NCI-H2196 (cell line): ENCODE measurements around the gene FAM53A.
A peak's percentile ranks its signal among the peaks of the same experiment; 100 is the strongest.
"Not testable (repeated sequence)": the region's sequence is repeated elsewhere in the genome, so short reads cannot be mapped to it uniquely, and the experiment has no call there.

Experiments
- DNase-seq: peaks from one replicate; lab custom pipeline; 2025; ENCODE audit not compliant: unreplicated experiment; lab: John Stamatoyannopoulos, UW

The FAM53A gene

DNA sequence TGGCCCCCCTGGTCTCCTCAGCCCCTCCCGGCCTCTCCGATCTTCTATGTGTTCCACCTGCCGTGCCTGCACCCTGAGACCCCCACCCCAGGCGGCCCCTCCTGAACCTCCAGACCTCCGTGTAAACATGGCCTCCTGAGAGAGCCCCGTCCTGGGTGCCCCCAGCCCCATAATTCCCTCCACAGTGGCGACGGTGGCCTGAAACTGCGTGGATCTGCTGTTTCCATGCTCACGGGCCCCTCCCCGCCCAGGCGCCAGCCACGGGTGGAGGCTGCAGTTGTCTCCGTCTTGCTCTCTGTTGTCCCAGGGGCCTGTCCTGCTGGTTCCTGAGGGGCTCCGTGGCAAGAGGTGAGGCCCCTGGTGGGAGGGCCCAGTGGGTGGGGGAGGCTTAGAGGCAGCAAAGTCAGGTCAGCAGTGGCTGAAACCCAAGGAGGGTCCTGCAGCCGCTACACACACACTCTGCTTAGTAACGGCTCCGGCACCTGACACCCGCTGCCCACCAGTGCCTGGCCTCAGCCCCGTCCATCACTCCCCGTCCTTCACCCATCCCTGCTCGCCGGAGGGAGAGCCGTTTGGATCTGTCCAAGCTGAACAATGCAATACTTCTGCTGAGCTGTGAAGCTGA lies 75.8 kb downstream of the FAM53A start:
- DNase-seq: no peak

DNA sequence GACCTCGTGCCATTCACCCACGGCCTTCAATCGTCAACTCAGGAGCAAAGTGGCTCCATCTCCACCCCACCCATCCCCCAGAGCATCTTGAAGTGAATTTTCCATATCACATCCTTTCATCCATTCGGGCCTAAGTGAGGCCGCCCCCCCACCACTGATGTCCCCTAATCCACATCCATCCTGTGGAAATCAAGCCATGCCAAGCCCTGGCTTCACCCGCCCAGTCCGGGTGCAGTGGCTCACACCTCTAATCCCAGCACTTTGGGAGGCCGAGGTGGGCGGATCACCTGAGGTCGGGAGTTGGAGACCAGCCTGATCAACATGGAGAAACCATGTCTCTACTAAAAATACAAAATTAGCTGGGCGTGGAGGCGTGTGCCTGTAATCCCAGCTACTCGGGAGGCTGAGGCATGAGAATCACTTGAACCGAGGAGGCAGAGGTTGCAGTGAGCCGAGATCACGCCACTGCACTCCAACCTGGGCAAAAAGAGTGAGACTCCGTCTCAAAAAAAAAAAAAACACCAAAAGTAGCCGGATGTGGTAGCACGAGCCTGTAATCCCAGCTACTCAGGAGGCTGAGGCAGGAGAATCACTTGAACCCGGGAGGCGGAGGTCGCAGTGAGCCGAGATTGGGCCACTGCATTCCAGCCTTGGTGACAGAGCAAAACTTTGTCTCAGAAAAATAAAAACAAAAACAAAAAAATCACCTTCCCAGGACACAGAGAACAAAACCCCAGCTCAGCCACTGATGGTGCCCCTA lies 76.5 kb downstream of the FAM53A start:
- DNase-seq: not testable (repeated sequence)

DNA sequence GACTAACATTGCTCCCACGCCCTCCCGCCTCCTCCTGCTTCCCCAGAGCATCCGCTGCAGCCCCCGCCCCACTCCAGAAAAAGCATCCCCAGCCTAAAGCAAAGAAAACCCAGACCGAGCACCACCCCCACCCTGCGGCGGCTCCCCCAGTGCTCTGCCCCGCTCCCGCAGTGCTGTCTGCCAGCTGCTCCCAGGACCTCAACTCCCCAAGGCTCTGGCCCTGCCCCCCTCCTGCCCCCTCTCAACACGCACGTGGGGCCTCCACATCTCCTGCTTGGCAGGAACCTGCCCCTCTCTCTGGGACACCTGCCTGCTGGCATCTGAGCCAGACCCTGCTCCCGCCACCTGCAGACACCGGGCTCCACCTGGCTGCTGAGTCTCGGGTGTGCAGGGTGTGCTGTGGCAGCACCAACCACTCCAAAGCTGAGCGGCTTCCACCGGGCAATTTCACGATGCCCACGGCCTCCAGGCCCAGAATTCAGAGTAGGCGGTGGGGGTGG lies 79.4 kb downstream of the FAM53A start:
- DNase-seq: peak; percentile 63

DNA sequence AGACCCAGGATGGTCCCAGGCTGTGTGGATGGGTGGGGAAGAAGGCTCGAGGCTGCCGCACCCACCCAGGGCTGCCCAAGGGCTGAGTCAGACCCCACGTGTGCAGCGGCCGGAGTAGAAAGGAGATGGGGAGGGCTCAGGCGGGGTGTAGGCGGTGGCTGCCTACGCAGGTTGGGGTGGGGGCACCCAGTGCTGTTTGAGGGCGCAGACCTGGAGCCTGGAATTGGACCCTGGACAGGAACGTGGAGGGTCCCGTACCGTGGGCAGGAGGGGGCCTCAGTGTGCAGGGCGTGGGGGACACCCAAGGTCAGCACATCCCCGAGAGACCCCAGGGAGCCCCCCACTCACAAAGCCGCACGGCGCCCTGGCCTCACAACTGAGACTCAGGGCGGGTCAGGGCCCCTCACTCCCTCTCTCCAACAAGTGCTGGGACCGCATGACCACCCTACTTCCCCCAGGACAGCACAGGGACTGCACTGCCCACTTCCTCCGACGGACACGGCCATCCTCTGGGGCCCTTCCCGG lies 79.9 kb downstream of the FAM53A start:
- DNase-seq: no peak

DNA sequence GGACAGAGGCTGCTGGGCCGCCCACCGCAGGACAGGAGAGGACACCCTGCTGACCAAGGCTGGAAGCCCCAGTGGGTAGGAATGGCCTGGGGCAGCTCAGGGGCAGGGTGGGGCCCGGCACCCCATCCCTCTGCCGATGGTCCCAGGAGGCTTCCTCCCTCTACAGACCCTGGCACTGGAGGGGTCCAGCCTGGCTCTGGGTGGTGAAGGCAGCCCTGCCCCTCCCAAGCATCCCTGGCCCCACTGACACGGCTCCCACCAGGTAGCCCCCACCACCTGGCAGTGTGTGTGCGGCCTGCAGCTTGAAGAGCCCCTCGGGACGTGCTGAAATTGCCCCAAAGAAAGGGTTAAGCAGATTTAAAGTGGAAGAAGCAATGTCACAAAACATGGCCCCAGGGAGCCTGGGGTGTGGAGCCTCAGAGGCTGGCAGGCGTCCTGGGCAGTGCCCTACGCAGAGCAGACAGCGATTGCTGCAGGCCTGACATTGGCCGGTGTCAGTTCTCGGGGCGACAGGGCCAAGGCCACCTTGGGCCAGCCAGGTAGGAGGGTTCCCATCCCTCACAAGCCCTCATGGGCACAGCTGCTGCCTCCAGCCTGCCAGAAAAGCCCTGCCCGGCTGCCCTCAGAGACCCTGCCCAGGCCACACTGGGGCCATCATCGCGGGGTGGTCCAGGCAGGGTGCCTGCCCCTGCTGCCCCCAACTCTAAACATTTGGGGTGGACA lies 80.5 kb downstream of the FAM53A start:
- DNase-seq: no peak

DNA sequence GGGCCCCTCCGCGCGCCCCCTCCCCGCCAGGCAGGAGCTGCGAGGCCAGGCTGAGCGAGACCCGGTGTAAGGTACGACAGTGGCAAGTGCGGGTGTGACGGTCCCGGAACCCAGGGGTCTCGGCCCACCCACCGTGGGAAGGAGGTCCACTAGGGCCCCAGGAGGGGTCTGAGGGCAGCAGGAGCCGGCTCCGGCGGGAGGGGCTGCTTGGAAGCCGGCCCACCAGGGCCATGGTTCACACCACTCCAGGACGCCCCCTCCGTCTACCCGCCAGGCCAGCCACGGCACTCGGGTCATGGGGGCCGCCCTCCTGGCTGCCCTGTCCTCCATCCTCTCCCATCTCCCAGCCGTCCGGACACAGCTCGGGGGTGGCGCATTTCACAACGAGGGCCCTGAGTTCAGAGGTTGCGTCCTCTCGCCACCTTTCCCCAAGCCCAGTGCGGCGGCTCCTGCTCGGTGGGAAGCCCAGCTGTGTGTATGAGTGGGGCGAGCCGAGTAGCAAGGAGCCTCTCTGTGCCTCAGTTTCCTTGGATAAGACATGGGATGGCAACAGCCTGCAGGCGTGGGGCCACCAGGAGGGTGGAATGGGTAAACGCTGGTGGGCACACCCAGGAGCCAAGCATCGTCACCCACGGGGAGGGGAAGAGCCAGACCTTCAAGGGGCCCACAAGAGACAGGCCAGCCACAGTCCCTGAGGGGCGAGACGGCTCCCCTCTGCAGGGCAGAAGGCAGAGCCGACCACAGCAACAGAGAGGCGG lies 81.3 kb downstream of the FAM53A start:
- DNase-seq: no peak

DNA sequence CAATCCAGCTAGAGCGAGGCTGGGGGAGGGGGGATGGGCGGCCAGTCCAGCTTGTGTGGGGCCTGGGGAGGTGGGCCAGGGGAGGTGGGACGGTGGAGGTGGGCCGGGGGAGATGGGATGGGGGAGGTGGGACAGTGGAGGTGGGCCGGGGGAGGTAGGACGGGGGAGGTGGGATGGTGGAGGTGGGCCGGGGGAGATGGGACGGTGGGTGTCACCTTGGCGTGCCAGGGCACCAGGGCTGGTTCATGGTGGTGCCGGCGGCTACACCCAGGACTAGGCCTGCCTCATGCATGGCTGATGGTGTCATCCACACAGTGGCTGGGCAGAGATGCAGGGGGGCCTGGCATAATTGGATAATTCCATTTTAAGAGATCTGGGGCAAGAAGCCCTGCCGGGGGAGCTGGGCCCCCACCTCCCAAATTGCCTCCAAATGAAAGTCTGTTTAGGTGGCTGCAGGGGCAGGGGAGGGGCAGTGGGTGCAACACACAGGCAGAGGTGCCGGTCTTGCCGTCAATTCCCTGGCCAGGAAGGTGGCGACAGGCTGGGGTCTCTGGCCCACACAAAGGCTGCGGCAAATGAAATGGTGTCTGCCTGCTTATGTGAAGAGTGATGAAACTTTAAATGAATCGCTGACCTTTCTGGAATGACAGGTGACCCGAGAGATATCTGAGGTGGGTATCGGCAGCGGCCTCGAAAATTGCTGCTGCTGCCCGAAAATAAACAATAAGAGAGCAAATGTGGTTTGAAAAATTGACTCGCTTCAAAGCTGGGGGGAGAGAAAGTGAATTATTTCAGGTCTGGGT lies 82.1 kb downstream of the FAM53A start:
- no peak for DNase-seq

GRCh38 chr4:1601533-1601835 lies 82.6 kb downstream of the FAM53A start:
- no peak for DNase-seq

- DNase-seq: no peak
These were observed 83.1 kb downstream of the FAM53A start for GRCh38 chr4:1600811-1601532.

DNA sequence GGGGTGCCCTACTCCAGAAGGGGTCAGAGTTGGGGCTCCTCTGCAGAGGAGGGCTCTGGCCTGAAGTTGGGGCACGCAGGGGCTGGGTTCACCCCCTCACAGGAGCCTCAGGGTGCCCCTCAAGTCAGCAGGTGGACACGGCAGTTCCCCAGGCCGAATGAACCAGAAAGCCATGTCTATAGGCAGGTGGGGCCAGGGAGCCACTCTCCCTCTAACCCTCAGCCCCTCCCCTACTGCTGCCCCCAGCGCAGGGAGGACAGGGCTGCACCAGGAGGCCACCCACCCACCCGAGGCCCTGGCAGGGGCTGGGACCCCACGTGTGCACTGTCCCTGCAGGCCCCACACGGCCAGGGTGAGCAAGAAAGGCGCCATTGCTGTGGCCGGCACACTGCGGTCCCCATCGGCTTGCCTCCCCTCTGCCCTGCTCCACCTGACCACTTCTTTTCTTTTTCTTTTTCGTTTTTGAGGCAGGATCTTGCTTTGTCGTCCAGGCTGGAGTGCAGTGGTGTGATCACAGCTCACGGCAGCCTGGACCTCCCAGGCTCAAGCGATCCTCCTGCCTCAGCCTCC lies 83.8 kb downstream of the FAM53A start:
- no peak for DNase-seq

- DNase-seq: no peak
These were observed 84.5 kb downstream of the FAM53A start for GRCh38 chr4:1599491-1600210.

- DNase-seq: no peak
These were observed 85.1 kb downstream of the FAM53A start for GRCh38 chr4:1599026-1599481.

DNA sequence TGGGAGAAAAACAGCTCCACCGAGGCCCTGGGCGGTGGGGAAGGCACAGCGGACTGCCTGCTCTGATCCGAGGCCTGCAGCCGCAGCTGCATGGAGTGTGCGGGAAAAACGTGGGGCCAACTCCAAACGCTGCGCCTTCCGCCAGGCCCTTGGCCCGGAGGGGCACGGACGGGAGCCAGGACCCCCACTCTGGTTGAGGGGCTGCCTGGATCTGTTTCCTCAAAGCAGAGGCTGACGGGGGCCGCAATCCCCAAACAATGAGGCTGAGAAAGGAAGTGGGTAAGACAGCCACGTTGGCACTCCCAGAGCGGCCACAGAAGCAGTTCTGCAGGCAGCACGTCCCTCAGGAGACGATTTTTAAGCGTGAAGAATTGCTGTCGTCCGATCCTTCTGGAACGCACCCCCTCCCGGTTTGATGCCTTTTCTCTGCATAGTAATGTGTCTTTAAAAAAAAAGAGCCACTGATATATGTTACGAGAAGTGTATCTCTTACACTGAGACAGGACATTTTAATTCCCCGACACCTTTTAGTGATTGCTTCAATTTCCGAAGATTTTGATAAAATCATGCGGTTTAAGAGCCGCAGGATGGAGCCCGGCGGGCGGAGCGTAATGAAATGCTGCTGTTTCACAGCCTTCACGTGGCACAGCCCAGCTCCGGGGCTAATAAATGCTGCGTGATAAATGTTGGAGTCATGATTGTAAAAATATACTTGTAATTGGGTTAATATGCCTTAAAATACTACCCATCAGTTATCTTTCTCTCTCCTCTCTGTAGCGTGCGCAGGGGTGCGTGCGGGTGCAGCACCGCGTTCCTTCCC lies 85.7 kb downstream of the FAM53A start:
- no peak for DNase-seq

GRCh38 chr4:1597021-1597931 lies 86.8 kb downstream of the FAM53A start:
- DNase-seq: no peak

GRCh38 chr4:1596393-1596792 lies 87.7 kb downstream of the FAM53A start:
- DNase-seq: no peak

DNA sequence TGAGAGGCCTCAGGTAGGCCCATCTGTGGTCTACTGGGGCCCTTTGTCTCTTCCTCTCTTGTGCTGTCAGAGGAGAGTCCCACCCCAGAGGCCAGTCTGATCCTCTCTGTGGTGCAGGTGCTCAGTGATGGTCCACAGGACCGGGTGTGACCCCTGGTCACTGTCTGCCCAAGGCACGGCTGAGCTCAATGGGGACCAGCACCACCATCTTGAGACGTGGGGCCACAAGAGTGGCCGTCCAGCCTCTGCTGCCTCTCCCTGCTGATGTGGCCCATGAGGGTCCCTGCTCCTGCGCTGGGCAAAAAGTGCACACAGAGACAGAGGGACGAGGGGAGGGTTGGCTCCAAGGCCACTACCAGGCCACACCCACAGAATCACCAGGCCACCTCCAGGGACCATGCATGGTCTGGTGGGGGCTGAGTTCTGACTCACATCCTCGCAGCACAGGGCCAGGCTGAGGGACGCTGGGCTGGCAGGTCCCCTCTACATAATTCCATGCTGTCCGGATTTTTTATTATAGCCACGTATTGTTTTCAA lies 88.3 kb downstream of the FAM53A start:
- no peak for DNase-seq
